Measurements from ENCODE around the gene XRRA1.
"Not testable (repeated sequence)": the region's sequence is repeated elsewhere in the genome, so short reads cannot be mapped to it uniquely, and the experiment has no call there.

XRRA1 gene

GRCh38 chr11:74978041-74978440, 29.1 kb upstream of the XRRA1 start:
- H3K36me3 ChIP-seq (ENCODE audit: control insufficient read depth, insufficient read depth, low read length), result peaks cover 15% of the 10 kb centered on the region
- DNase-seq (ENCODE audit: extremely low read depth, insufficient read length), result no peak

DNA sequence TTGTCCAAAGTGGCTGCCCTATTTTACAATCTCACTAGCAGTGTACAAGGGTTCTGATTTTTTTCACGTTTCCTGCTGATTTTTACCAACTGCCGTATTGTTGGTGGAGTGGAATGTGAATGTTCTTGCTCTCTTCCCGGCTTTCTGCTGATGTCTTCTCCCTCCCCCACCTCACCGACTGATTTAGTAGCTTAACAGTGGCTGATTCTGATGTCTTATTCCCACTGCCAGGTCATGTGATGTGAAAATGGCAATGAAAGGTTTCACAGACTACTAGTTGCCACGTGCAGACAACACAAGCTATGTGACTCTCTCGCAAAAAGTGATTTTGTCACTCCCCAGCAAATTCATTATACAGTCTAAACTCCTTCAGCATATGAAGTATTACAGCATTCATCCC, 22.5 kb upstream of the XRRA1 start:
- no peak for TF ChIP-seq CTCF (IDR thresholded peaks at IDR 0.05; ENCODE audit: insufficient read depth, low read length, poor library complexity, severe bottlenecking)
- no peak for DNase-seq (ENCODE audit: extremely low read depth, insufficient read length)
- no peaks in the 10 kb centered on the region for H3K27me3 ChIP-seq (replicated peaks; ENCODE audit: control insufficient read depth, insufficient read depth, low read length)
- H3K4me3 ChIP-seq (replicated peaks; ENCODE audit: low read depth, low read length), result no peak overlapping the region
- H3K36me3 ChIP-seq (ENCODE audit: control insufficient read depth, insufficient read depth, low read length), result peaks cover 18% of the 10 kb centered on the region

More at GRCh38 chr11:74978041-74978440, 29.1 kb upstream of the XRRA1 start:
- Histone ChIP-seq H3K4me3 (replicated peaks; ENCODE audit: low read depth, low read length) (no peak overlapping the region), H3K27me3 (replicated peaks; ENCODE audit: control insufficient read depth, insufficient read depth, low read length) (no peaks in the 10 kb centered on the region)
- TF ChIP-seq CTCF (IDR thresholded peaks at IDR 0.05; ENCODE audit: insufficient read depth, low read length, poor library complexity, severe bottlenecking), result no peak

DNA sequence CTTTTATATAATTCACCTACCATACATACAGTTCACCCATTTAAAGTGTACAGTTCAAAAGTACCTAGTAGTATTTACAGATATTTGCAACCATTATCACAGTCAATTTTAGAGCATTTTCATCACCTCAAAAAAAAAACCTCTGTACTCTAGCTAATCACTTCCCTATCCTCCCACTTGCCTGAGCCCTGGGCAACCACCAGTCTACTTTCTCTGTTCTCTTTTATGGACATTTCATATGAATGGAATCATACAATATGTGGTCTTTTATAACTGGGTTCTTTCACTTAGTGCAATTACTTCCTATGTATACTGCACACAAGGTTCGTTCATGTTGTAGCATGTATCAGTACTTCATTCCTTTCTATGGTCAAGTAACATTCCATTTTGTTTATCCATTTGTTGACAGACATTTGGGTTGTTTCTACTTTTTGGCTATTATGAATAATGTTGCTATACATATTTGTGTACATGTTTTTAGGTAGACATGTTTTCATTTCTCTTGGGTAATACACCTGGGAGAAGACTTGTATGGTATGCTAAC, 22.0 kb upstream of the XRRA1 start:
- TF ChIP-seq CTCF (IDR thresholded peaks at IDR 0.05; ENCODE audit: insufficient read depth, low read length, poor library complexity, severe bottlenecking), result no peak
- Histone ChIP-seq H3K27me3 (replicated peaks; ENCODE audit: control insufficient read depth, insufficient read depth, low read length) (no peaks in the 10 kb centered on the region), H3K36me3 (ENCODE audit: control insufficient read depth, insufficient read depth, low read length) (peaks cover 17% of the 10 kb centered on the region), H3K4me3 (replicated peaks; ENCODE audit: low read depth, low read length) (no peak overlapping the region)
- DNase-seq (ENCODE audit: extremely low read depth, insufficient read length), result no peak

- H3K36me3 ChIP-seq (ENCODE audit: control insufficient read depth, insufficient read depth, low read length), result peaks cover 5% of the 10 kb centered on the region
- no peaks in the 10 kb centered on the region for H3K27me3 ChIP-seq (replicated peaks; ENCODE audit: control insufficient read depth, insufficient read depth, low read length)
- no peak overlapping the region for H3K4me3 ChIP-seq (replicated peaks; ENCODE audit: low read depth, low read length)
- no peak for TF ChIP-seq CTCF (IDR thresholded peaks at IDR 0.05; ENCODE audit: insufficient read depth, low read length, poor library complexity, severe bottlenecking)
- DNase-seq (ENCODE audit: extremely low read depth, insufficient read length), result no peak
These were observed 17.8 kb upstream of the XRRA1 start for GRCh38 chr11:74966651-74967050.

- not testable (repeated sequence) for DNase-seq (ENCODE audit: extremely low read depth, insufficient read length); H3K27me3 ChIP-seq (replicated peaks; ENCODE audit: control insufficient read depth, insufficient read depth, low read length); H3K4me3 ChIP-seq (replicated peaks; ENCODE audit: low read depth, low read length); H3K36me3 ChIP-seq (ENCODE audit: control insufficient read depth, insufficient read depth, low read length)
These were observed 11.2 kb upstream of the XRRA1 start for GRCh38 chr11:74960128-74960527.

DNA sequence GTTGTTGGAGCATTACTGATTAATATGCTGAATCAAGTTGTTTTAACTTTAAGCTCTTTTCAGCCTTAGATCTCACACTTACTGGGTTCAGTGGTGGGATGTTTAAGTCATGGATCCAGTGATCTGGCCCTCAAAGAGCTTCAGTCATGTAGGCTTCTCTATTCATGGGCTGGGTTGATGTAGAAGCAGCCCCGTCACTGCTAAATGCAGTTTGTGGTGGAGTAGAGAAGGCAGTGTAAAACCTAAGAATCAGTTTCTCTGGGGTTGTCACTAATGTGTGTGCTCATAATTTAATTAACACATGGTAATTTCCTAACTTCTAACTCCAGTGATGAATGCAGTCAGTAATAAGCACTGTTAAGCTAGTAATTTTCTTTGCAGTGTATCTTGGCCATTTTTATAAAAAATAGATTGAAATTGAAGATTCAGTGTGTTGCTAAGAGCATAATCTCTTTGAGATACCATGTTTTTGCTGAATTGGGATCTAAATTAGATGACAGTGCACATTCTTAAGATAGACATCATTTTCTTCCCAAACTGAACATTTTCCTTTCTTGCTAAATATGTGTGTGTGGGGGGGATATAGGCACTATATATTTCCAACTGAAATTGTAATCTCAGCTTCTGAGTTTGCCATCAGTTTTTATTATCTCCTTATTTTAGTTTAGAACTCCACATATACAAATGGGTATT, 9.2 kb upstream of the XRRA1 start:
- Histone ChIP-seq H3K4me3 (replicated peaks; ENCODE audit: low read depth, low read length) (no peak overlapping the region), H3K36me3 (ENCODE audit: control insufficient read depth, insufficient read depth, low read length) (peaks cover 4% of the 10 kb centered on the region), H3K27me3 (replicated peaks; ENCODE audit: control insufficient read depth, insufficient read depth, low read length) (no peaks in the 10 kb centered on the region)
- no peak for DNase-seq (ENCODE audit: extremely low read depth, insufficient read length)
- no peak for TF ChIP-seq CTCF (IDR thresholded peaks at IDR 0.05; ENCODE audit: insufficient read depth, low read length, poor library complexity, severe bottlenecking)
